GM18499 (cell line): ENCODE results near the gene ARMCX2.
A peak's percentile ranks its signal among the peaks of the same experiment; 100 is the strongest.
"Not testable (repeated sequence)": the region's sequence is repeated elsewhere in the genome, so short reads cannot be mapped to it uniquely, and the experiment has no call there.

ENCODE experiments used
- ATAC-seq: cut with Tn5 transposase; IDR thresholded peaks from one replicate; pipeline ENCODE4 v1.9.1; 2021; ENCODE audit warnings: moderate number of reproducible peaks; ENCODE audit not compliant: insufficient read depth, unreplicated experiment

The ARMCX2 gene

GRCh38 chrX:101659601-101660063, at the start of gene ARMCX2:
TSS of gene ARMCX2 (minus strand) at chrX:101659850. CDS start at chrX:101657588, 2,262 bp downstream.
- ATAC-seq, result no peak

GRCh38 chrX:101709384-101709783, 49.7 kb upstream of the ARMCX2 start:
- no peak for ATAC-seq

- ATAC-seq, result no peak
These were observed 48.5 kb upstream of the ARMCX2 start for GRCh38 chrX:101708163-101708562.

GRCh38 chrX:101693476-101693875, 33.8 kb upstream of the ARMCX2 start:
- no peak for ATAC-seq

- ATAC-seq, result no peak
These were observed 32.2 kb upstream of the ARMCX2 start for GRCh38 chrX:101691835-101692234.

GRCh38 chrX:101686574-101686973, 26.9 kb upstream of the ARMCX2 start:
- ATAC-seq, result no peak

GRCh38 chrX:101685923-101686322, 26.3 kb upstream of the ARMCX2 start:
- ATAC-seq, result no peak

GRCh38 chrX:101682723-101683122, 23.1 kb upstream of the ARMCX2 start:
- no peak for ATAC-seq

- ATAC-seq, result no peak
These were observed 17.4 kb upstream of the ARMCX2 start for GRCh38 chrX:101677028-101677427.

- no peak for ATAC-seq
These were observed 16.9 kb upstream of the ARMCX2 start for GRCh38 chrX:101676571-101676970.

- no peak for ATAC-seq
These were observed 8.5 kb upstream of the ARMCX2 start for GRCh38 chrX:101668143-101668542.

- no peak for ATAC-seq
These were observed 774 bp downstream of the ARMCX2 start for GRCh38 chrX:101658661-101659491.

- no peak for ATAC-seq
These were observed 2.2 kb downstream of the ARMCX2 start for GRCh38 chrX:101657495-101657894.

- ATAC-seq, result no peak
These were observed 2.8 kb downstream of the ARMCX2 start for GRCh38 chrX:101656817-101657216.

- no peak for ATAC-seq
These were observed 4.1 kb downstream of the ARMCX2 start for GRCh38 chrX:101655534-101655933.

- ATAC-seq, result not testable (repeated sequence)
These were observed 11.9 kb downstream of the ARMCX2 start for GRCh38 chrX:101647716-101648115.

GRCh38 chrX:101642093-101642492, 17.6 kb downstream of the ARMCX2 start:
- ATAC-seq, result no peak

GRCh38 chrX:101639583-101639982, 20.1 kb downstream of the ARMCX2 start:
- ATAC-seq, result no peak

GRCh38 chrX:101619364-101619763, 40.3 kb downstream of the ARMCX2 start:
- ATAC-seq, result no peak

- peak; percentile 90 for ATAC-seq
These were observed 42.1 kb downstream of the ARMCX2 start, which contains the start of gene ARMCX6 for GRCh38 chrX:101617211-101618191. TSS of gene ARMCX6 (minus strand) at chrX:101618000. CDS start at chrX:101616620, 1,380 bp downstream.

- ATAC-seq, result no peak
These were observed 53.9 kb downstream of the ARMCX2 start for GRCh38 chrX:101605728-101606127.
